ENCODE results near the gene RCC2.

The RCC2 gene

DNA sequence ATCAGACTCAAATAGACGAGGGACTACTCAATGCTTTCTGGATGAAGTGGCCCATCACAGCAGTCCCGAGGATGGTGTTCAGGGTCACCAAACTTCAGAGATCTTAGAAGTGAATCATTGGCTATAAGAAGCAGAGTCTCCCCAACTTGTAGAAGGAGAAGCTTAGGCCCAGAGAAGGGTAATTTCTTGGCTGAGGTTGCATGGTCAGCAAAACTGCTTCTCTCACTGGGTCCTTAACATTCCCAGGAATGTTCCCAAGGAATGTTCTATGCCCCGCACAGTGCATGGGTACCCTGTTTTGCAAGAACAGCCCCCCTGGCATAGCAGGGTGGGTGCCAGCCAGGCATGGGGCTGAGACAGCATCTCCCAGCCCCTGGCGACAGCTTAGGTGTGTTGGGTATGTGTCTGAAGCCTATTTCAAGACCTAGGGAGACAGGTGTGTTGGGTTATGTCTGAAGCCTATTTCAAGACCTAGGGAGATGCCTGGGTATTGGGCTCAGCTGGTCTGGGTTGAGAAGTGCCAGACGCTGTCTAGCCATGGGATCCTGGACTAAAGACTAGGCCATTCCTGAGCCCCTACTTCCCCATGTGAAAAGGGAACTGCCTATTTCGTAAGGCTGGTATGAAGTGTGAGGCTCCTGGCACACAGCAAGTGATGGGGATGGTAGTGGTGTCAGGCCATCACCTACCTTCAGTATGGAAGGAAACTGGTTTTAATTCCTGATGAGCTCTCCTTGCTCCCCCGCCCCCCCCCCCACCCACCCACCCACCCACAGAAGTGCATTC is 41.4 kb downstream of the RCC2 start:
- no peak for DNase-seq (ENCODE audit: low read depth, low spot score)
- Histone ChIP-seq H3K36me3 (ENCODE audit: insufficient read depth, insufficient read length, low read length) (no peaks in the 10 kb centered on the region), H3K9ac (ENCODE audit: insufficient read length, low read depth) (no peak overlapping the region), H3K27me3 (ENCODE audit: insufficient read depth, insufficient read length) (no peaks in the 10 kb centered on the region), H3K9me3 (ENCODE audit: insufficient read depth, low read length) (no peaks in the 10 kb centered on the region), H3K4me1 (ENCODE audit: insufficient read depth, insufficient read length) (peaks cover 4% of the 10 kb centered on the region), H3K4me3 (ENCODE audit: insufficient read length, low read depth) (no peak overlapping the region)
- no peak for TF ChIP-seq ZNF274 (IDR thresholded peaks at IDR 0.05; ENCODE audit: low read depth, low read length)
- TF ChIP-seq YY1 (IDR thresholded peaks at IDR 0.05; ENCODE audit: insufficient read depth, insufficient read length) = no peak
- no peak for TF ChIP-seq SUZ12 (IDR thresholded peaks at IDR 0.05; ENCODE audit: extremely low read depth, insufficient read depth, insufficient read length)

DNA sequence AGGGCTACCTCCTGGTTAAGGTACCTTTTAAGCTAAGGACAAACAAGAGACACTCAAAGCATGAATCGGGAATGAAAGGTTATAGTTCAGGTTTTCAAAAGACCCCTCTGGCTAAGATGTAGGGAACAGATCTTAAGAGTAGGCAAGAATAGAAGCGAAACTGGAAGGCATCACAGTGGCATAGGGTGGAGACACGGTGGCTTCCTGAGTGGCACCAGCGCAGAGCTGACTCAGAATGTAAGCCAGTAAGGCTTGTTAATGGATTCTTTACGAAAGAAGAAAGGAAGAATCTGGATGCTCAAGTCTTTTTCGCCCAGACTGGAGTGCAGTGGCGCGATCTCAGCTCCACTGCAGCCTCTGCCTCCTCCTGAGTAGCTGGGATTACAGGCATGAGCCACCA is 46.2 kb downstream of the RCC2 start:
- H3K4me3 ChIP-seq (ENCODE audit: insufficient read length, low read depth) = no peak overlapping the region
- H3K9ac ChIP-seq (ENCODE audit: insufficient read length, low read depth) = no peak overlapping the region
- no peaks in the 10 kb centered on the region for H3K9me3 ChIP-seq (ENCODE audit: insufficient read depth, low read length)
- H3K36me3 ChIP-seq (ENCODE audit: insufficient read depth, insufficient read length, low read length) = no peaks in the 10 kb centered on the region
- TF ChIP-seq ZNF274 (IDR thresholded peaks at IDR 0.05; ENCODE audit: low read depth, low read length) = no peak
- no peak for TF ChIP-seq YY1 (IDR thresholded peaks at IDR 0.05; ENCODE audit: insufficient read depth, insufficient read length)
- no peak for TF ChIP-seq SUZ12 (IDR thresholded peaks at IDR 0.05; ENCODE audit: extremely low read depth, insufficient read depth, insufficient read length)
- H3K27me3 ChIP-seq (ENCODE audit: insufficient read depth, insufficient read length) = no peaks in the 10 kb centered on the region
- H3K4me1 ChIP-seq (ENCODE audit: insufficient read depth, insufficient read length) = no peaks in the 10 kb centered on the region
- no peak for DNase-seq (ENCODE audit: low read depth, low spot score)

DNA sequence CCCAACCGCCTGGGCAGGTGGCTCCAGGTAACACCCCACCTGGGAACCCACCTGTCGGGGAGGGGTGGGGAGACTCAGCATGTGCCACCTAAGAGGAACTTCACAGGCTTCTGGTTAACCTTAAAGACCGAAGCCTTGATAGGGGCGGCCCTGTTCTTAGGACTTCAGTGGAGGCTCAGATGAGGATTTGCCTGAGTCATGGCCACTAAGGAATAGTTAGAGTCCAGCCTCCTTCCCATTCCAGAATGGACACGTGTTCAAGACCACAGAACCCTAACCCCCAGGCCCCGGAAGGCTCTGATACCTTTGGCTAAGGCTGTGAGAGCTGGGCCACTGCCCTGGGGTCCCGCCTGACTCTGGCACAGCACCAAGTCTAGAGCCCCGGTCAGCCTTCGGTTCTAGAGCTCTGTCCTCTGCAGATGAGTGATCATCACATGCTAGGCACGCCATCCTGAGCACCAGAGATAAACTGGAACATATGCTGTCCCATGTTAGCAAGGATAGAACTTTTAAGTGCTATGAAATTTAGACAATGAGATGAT is 47.2 kb downstream of the RCC2 start:
- TF ChIP-seq YY1 (IDR thresholded peaks at IDR 0.05; ENCODE audit: insufficient read depth, insufficient read length) (no peak), ZNF274 (IDR thresholded peaks at IDR 0.05; ENCODE audit: low read depth, low read length) (no peak), SUZ12 (IDR thresholded peaks at IDR 0.05; ENCODE audit: extremely low read depth, insufficient read depth, insufficient read length) (no peak)
- Histone ChIP-seq H3K9ac (ENCODE audit: insufficient read length, low read depth) (no peak overlapping the region), H3K27me3 (ENCODE audit: insufficient read depth, insufficient read length) (no peaks in the 10 kb centered on the region), H3K36me3 (ENCODE audit: insufficient read depth, insufficient read length, low read length) (no peaks in the 10 kb centered on the region), H3K4me3 (ENCODE audit: insufficient read length, low read depth) (no peak overlapping the region), H3K9me3 (ENCODE audit: insufficient read depth, low read length) (no peaks in the 10 kb centered on the region), H3K4me1 (ENCODE audit: insufficient read depth, insufficient read length) (no peaks in the 10 kb centered on the region)
- no peak for DNase-seq (ENCODE audit: low read depth, low spot score)

DNA sequence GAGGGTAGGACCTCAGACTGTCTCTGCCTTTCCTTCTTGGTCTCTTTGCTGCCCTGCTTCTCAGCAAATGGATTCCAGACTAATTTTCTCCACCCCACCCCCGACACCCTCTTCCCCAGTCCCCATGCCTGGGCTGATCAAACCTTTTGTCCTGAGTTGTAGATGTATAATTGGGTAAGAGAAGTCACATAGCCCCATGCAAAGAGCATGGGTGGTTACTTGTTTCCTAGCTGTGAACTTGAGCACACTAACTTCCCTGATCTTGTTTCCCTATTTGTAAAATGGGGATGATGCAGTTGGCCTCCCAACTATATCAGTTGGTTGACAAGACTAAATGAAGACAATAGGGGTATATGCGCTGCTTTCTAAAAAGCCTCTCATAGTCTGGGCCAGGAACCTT is 58.3 kb downstream of the RCC2 start:
- H3K9me3 ChIP-seq (ENCODE audit: insufficient read depth, low read length) = no peaks in the 10 kb centered on the region
- no peak for TF ChIP-seq SUZ12 (IDR thresholded peaks at IDR 0.05; ENCODE audit: extremely low read depth, insufficient read depth, insufficient read length)
- no peak for TF ChIP-seq ZNF274 (IDR thresholded peaks at IDR 0.05; ENCODE audit: low read depth, low read length)
- no peak for TF ChIP-seq YY1 (IDR thresholded peaks at IDR 0.05; ENCODE audit: insufficient read depth, insufficient read length)
- H3K27me3 ChIP-seq (ENCODE audit: insufficient read depth, insufficient read length) = peaks cover 8% of the 10 kb centered on the region
- H3K9ac ChIP-seq (ENCODE audit: insufficient read length, low read depth) = no peak overlapping the region
- peaks cover 3% of the 10 kb centered on the region for H3K4me1 ChIP-seq (ENCODE audit: insufficient read depth, insufficient read length)
- DNase-seq (ENCODE audit: low read depth, low spot score) = no peak
- H3K4me3 ChIP-seq (ENCODE audit: insufficient read length, low read depth) = no peak overlapping the region
- H3K36me3 ChIP-seq (ENCODE audit: insufficient read depth, insufficient read length, low read length) = no peaks in the 10 kb centered on the region

DNA sequence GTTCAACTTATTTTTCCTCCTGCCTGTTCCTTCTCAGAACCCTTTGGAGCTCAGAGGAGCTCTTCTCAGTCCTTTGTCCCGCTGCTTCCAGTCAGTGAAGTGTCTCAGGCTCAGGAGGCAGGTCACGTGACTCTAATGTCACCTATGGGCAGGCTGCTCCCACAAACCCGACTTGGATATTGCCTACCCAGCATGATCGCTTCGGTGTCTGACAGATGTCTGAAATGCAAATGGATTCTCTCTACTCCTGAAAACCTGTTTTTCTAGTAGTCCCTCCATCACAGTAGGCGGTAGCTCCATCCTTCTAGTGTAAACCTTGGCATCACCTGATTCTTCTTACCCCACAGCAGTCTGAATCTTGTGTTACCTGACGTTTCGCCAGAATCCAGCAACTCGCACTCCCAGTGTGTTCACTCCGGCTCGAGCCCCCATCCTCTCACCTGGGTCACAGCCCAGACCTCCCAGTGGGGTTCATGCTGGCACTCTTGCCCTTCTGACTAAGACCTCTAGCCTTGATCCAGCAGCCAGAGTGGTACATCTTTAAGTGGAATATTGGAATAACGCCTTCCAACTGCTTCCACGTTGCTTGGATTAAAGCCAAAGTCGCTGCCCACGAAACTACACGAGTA is 62.0 kb downstream of the RCC2 start:
- Histone ChIP-seq H3K9me3 (ENCODE audit: insufficient read depth, low read length) (no peaks in the 10 kb centered on the region), H3K9ac (ENCODE audit: insufficient read length, low read depth) (no peak overlapping the region), H3K4me1 (ENCODE audit: insufficient read depth, insufficient read length) (peaks cover 3% of the 10 kb centered on the region), H3K27me3 (ENCODE audit: insufficient read depth, insufficient read length) (peaks cover 7% of the 10 kb centered on the region), H3K4me3 (ENCODE audit: insufficient read length, low read depth) (no peak overlapping the region), H3K36me3 (ENCODE audit: insufficient read depth, insufficient read length, low read length) (no peaks in the 10 kb centered on the region)
- TF ChIP-seq SUZ12 (IDR thresholded peaks at IDR 0.05; ENCODE audit: extremely low read depth, insufficient read depth, insufficient read length) (no peak), YY1 (IDR thresholded peaks at IDR 0.05; ENCODE audit: insufficient read depth, insufficient read length) (no peak), ZNF274 (IDR thresholded peaks at IDR 0.05; ENCODE audit: low read depth, low read length) (no peak)
- no peak for DNase-seq (ENCODE audit: low read depth, low spot score)

DNA sequence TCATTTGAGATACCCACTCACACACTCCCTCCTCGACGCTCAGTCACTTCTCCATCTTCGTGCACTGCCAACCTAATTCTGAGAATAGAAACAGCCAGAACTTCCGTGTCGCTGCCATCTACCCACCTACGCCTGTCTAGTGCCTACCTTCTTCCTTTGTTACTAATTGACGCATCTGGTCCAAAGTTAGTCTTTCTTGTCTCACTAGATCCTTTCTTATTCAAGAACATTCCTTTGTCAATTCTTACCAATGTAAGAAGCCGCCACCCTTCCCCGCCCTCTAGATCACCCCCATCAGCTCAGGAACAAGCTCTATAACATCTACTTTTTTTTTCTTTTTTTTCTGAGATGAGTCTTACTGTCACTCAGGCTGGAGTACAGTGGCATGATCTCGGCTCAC is 63.8 kb downstream of the RCC2 start:
- Histone ChIP-seq H3K9me3 (ENCODE audit: insufficient read depth, low read length) (no peaks in the 10 kb centered on the region), H3K27me3 (ENCODE audit: insufficient read depth, insufficient read length) (no peaks in the 10 kb centered on the region)

DNA sequence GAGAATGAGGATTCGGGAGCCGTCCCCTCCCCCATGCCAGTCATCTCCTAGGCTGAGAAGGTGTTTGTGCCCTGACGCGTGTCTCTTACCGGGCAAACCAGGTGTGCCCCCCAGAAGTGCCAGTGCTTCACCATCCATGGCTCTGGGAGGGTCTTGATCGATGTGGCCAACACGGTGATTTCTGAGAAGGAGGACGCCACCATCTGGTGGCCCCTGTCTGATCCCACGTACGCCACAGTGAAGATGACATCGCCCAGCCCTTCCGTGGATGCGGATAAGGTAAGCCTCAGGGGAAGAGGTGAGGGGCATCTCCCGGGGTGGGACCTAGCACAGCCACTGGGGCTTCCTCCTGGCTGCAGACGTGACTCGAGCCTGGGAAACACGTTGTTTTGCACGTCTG is 66.5 kb downstream of the RCC2 start:
- TF ChIP-seq SUZ12 (IDR thresholded peaks at IDR 0.05; ENCODE audit: extremely low read depth, insufficient read depth, insufficient read length) (no peak), YY1 (IDR thresholded peaks at IDR 0.05; ENCODE audit: insufficient read depth, insufficient read length) (no peak), ZNF274 (IDR thresholded peaks at IDR 0.05; ENCODE audit: low read depth, low read length) (no peak)
- no peaks in the 10 kb centered on the region for H3K27me3 ChIP-seq (ENCODE audit: insufficient read depth, insufficient read length)

More for the DNA sequence above, 63.8 kb downstream of the RCC2 start:
- Histone ChIP-seq H3K9ac (ENCODE audit: insufficient read length, low read depth) (no peak overlapping the region), H3K36me3 (ENCODE audit: insufficient read depth, insufficient read length, low read length) (no peaks in the 10 kb centered on the region), H3K4me1 (ENCODE audit: insufficient read depth, insufficient read length) (peaks cover 3% of the 10 kb centered on the region), H3K4me3 (ENCODE audit: insufficient read length, low read depth) (no peak overlapping the region)
- DNase-seq (ENCODE audit: low read depth, low spot score) = no peak
- TF ChIP-seq SUZ12 (IDR thresholded peaks at IDR 0.05; ENCODE audit: extremely low read depth, insufficient read depth, insufficient read length) (no peak), ZNF274 (IDR thresholded peaks at IDR 0.05; ENCODE audit: low read depth, low read length) (no peak), YY1 (IDR thresholded peaks at IDR 0.05; ENCODE audit: insufficient read depth, insufficient read length) (no peak)

More for the DNA sequence above, 66.5 kb downstream of the RCC2 start:
- DNase-seq (ENCODE audit: low read depth, low spot score) = no peak
- no peak overlapping the region for H3K4me3 ChIP-seq (ENCODE audit: insufficient read length, low read depth)
- H3K9ac ChIP-seq (ENCODE audit: insufficient read length, low read depth) = no peak overlapping the region
- H3K9me3 ChIP-seq (ENCODE audit: insufficient read depth, low read length) = no peaks in the 10 kb centered on the region
- H3K4me1 ChIP-seq (ENCODE audit: insufficient read depth, insufficient read length) = peaks cover 2% of the 10 kb centered on the region
- H3K36me3 ChIP-seq (ENCODE audit: insufficient read depth, insufficient read length, low read length) = no peaks in the 10 kb centered on the region
